DMS114 treated with DMSO at 0.1 percent for 48 hours (cell line): ENCODE results near the gene HHIP.

Experiments
- DNase-seq: peaks from one replicate; lab custom pipeline; 2025; ENCODE audit not compliant: unreplicated experiment; lab: John Stamatoyannopoulos, UW

Gene HHIP

GRCh38 chr4:144703494-144703893, 57.5 kb downstream of the HHIP start:
- no peak for DNase-seq

- no peak for DNase-seq
Measured at GRCh38 chr4:144705601-144706590, 59.9 kb downstream of the HHIP start.

- DNase-seq = no peak
Measured at GRCh38 chr4:144709159-144709558, 63.2 kb downstream of the HHIP start.

- DNase-seq = no peak
Measured at GRCh38 chr4:144709793-144710525, 64.0 kb downstream of the HHIP start.

GRCh38 chr4:144710526-144710912, 64.6 kb downstream of the HHIP start:
- DNase-seq = no peak

GRCh38 chr4:144711700-144712456, 65.9 kb downstream of the HHIP start:
- no peak for DNase-seq

- no peak for DNase-seq
Measured at GRCh38 chr4:144712775-144713174, 66.8 kb downstream of the HHIP start.

- no peak for DNase-seq
Measured at GRCh38 chr4:144714166-144714565, 68.2 kb downstream of the HHIP start.

GRCh38 chr4:144715230-144715629, 69.3 kb downstream of the HHIP start:
- DNase-seq = no peak

GRCh38 chr4:144716778-144717177, 70.8 kb downstream of the HHIP start:
- no peak for DNase-seq

- no peak for DNase-seq
Measured at GRCh38 chr4:144718958-144719512, 73.1 kb downstream of the HHIP start.

- DNase-seq = no peak
Measured at GRCh38 chr4:144720491-144720890, 74.5 kb downstream of the HHIP start.

- no peak for DNase-seq
Measured at GRCh38 chr4:144721994-144722393, 76.0 kb downstream of the HHIP start.

- DNase-seq = no peak
Measured at GRCh38 chr4:144723471-144723870, 77.5 kb downstream of the HHIP start.

- no peak for DNase-seq
Measured at GRCh38 chr4:144729175-144729574, 83.2 kb downstream of the HHIP start.

GRCh38 chr4:144732584-144733428, 86.8 kb downstream of the HHIP start:
- no peak for DNase-seq

GRCh38 chr4:144733566-144733965, 87.6 kb downstream of the HHIP start:
- DNase-seq = no peak

- no peak for DNase-seq
Measured at GRCh38 chr4:144734522-144734921, 88.6 kb downstream of the HHIP start.

GRCh38 chr4:144738649-144739048, 92.7 kb downstream of the HHIP start:
- no peak for DNase-seq

GRCh38 chr4:144739511-144740033, 93.6 kb downstream of the HHIP start:
- DNase-seq = no peak
